Caco-2 (cell line): ENCODE measurements around the gene SEMA6B. TPM values are rescaled to one million over a fixed set of nuclear protein-coding genes. Genes with fewer than 3 reads are reported as not detected.

Experiments
- BruUV-seq: library from RNA; stranded (reverse); fragments of 400-500 nt; replicated peaks from 2 replicates; lab custom pipeline; 2021; lab: Mats Ljungman, UMichigan
- CTCF ChIA-PET: fragments of 300-600 bp; sonication (Branson Sonifier 250); formaldehyde crosslinking; loops from one replicate; lab custom pipeline; 2022; ENCODE audit warnings: antibody characterized with exemption; lab: Charles Lee
- POLR2A ChIA-PET: fragments of 300-600 bp; sonication (Branson Sonifier 250); formaldehyde crosslinking; loops from one replicate; lab custom pipeline; 2022; ENCODE audit warnings: antibody characterized with exemption; lab: Charles Lee
- DNase-seq, 2 experiments: peaks; one replicate each; pipeline versions ENCODE4 v3.0.0 to v3.0.0-alpha.2; 2020 to 2022
- H3K27me3 ChIP-seq: replicated peaks from 2 replicates; pipeline ENCODE4 v1.6.0; 2011; ENCODE audit warnings: low read length; ENCODE audit not compliant: control insufficient read depth, insufficient read depth
- H3K36me3 ChIP-seq: 2 replicates; pipeline ENCODE4 v1.5.1; 2011; ENCODE audit warnings: low read length; ENCODE audit not compliant: control insufficient read depth, insufficient read depth
- H3K4me1 ChIP-seq: fragments of 250-450 bp; sonication (Bioruptor Pico); 2 replicates; pipeline ENCODE4 v1.5.1; 2020; ENCODE audit warnings: mild to moderate bottlenecking
- H3K4me3 ChIP-seq: 2 replicates; pipeline ENCODE4 v1.5.1; 2011; ENCODE audit warnings: low read depth, mild to moderate bottlenecking, control low read depth, low read length
- H3K9me3 ChIP-seq: fragments of 250-450 bp; sonication (Bioruptor Pico); 2 replicates; pipeline ENCODE4 v1.5.1; 2020; ENCODE audit warnings: mild to moderate bottlenecking, moderate library complexity
- H3K27ac Mint-ChIP-seq: one replicate; pipeline ENCODE4 v1.8.0; 2022; ENCODE audit warnings: mixed read lengths; ENCODE audit not compliant: unreplicated experiment
- H3K27me3 Mint-ChIP-seq: one replicate; pipeline ENCODE4 v1.8.0; 2022; ENCODE audit warnings: mixed read lengths; ENCODE audit not compliant: insufficient read depth, unreplicated experiment
- H3K36me3 Mint-ChIP-seq: one replicate; pipeline ENCODE4 v1.8.0; 2022; ENCODE audit warnings: mild to moderate bottlenecking, mixed read lengths; ENCODE audit not compliant: insufficient read depth, unreplicated experiment
- H3K4me1 Mint-ChIP-seq: one replicate; pipeline ENCODE4 v1.8.0; 2022; ENCODE audit warnings: low read depth, mixed read lengths; ENCODE audit not compliant: unreplicated experiment
- H3K4me3 Mint-ChIP-seq: one replicate; pipeline ENCODE4 v1.8.0; 2022; ENCODE audit warnings: mild to moderate bottlenecking, moderate library complexity, mixed read lengths; ENCODE audit not compliant: unreplicated experiment
- H3K9me3 Mint-ChIP-seq: one replicate; pipeline ENCODE4 v1.8.0; 2022; ENCODE audit warnings: mixed read lengths; ENCODE audit not compliant: unreplicated experiment
- intact Hi-C: fragments of 100-400 bp; cut with micrococcal nuclease; formaldehyde crosslinking; loops from one replicate; pipeline ENCODE4 v1.10.0; 2022; ENCODE audit not compliant: unreplicated experiment
- total RNA-seq: library from RNA; stranded (reverse); gene quantifications from 2 replicates; pipeline ENCODE4 v1.2.3, GENCODE V29; 2022
- TF ChIP-seq, protein P1 (sequence below), 2 experiments: fragments of 200-600 bp in 1 of 2; IDR thresholded peaks; 1 replicate in 1 of 2; 2 replicates in 1 of 2; pipeline versions ENCODE4 v1.5.1 to v1.8.0; 2011 to 2022; ENCODE audit warnings: antibody characterized with exemption in 1 of 2, control low read depth in 1 of 2, inconsistent platforms in 1 of 2, low read depth in 1 of 2, low read length in 1 of 2, mild to moderate bottlenecking in 1 of 2, moderate library complexity in 1 of 2; ENCODE audit not compliant: insufficient read depth in 1 of 2, severe bottlenecking in 1 of 2, unreplicated experiment in 1 of 2

Gene SEMA6B
- total RNA-seq, 1 experiment from 2014 or later = 0.39 TPM

DNA sequence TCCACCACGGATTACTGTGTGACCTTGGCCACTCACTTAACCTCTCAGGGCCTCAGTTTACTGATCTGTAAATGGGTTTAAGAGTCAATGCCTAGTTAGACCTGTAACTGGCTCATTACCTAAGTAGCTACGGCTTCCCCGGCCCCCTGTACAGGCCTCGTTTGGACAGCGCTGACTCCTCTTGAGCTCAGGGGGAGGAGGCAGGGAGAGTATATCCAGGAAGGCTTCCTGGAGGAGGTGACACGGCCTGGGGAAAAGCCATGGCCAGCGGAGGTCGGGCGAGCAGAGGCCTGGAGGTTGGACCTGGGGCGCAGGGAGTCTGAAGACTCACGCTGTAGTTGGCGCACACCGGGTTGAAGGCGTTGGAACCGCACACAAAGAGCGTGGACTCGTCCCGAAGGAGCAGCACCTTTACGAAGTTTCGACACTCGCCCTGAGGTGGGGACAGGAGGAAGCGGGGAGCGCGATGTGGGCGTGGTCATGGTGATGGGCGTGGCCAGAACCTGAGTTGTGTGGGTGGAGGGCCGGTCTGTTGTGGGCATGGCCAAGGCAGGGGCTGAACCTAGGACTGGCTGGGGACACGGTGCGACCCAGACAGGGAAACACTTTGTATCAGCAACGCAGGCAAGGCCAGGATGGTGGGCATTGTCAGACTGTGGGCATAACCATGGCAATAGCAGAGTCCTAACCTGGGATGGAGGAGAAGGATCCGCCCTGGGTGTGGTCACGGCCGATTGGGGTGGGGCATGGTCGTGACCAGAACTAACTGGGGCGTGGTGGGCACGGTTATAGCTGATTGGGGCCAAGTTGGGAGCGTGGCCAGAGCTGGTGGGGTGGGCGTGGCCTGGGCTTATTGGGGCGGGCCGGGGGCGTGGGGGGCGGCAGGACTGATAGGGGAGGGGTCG, 3.6 kb downstream of the SEMA6B start:
- peaks cover 5% of the 10 kb centered on the region for H3K36me3 Mint-ChIP-seq
- H3K4me1 Mint-ChIP-seq = peaks cover 7% of the 10 kb centered on the region
- H3K9me3 Mint-ChIP-seq = peaks cover 11% of the 10 kb centered on the region
- intact Hi-C loops = loop anchor here (2.0 kb wide), 1 partner anchor 81 kb away; no protein-coding TSS in a partner anchor
- Histone ChIP-seq H3K4me3 (no peak overlapping the region), H3K4me1 (peaks cover 11% of the 10 kb centered on the region; the same call in 1 of the 2 replicates), H3K36me3 (no peaks in the 10 kb centered on the region), H3K27me3 (no peaks in the 10 kb centered on the region), H3K9me3 (no peaks in the 10 kb centered on the region)
- TF ChIP-seq, protein P1, sequence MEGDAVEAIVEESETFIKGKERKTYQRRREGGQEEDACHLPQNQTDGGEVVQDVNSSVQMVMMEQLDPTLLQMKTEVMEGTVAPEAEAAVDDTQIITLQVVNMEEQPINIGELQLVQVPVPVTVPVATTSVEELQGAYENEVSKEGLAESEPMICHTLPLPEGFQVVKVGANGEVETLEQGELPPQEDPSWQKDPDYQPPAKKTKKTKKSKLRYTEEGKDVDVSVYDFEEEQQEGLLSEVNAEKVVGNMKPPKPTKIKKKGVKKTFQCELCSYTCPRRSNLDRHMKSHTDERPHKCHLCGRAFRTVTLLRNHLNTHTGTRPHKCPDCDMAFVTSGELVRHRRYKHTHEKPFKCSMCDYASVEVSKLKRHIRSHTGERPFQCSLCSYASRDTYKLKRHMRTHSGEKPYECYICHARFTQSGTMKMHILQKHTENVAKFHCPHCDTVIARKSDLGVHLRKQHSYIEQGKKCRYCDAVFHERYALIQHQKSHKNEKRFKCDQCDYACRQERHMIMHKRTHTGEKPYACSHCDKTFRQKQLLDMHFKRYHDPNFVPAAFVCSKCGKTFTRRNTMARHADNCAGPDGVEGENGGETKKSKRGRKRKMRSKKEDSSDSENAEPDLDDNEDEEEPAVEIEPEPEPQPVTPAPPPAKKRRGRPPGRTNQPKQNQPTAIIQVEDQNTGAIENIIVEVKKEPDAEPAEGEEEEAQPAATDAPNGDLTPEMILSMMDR (IDR thresholded peaks at IDR 0.05; ENCODE audit: insufficient read depth in 1 of 2, low read depth in 1 of 2, low read length in 1 of 2, severe bottlenecking in 1 of 2, unreplicated experiment in 1 of 2) = no peak
- DNase-seq = peak; percentile 62 to 70
- peak overlapping the region; percentile 49 for H3K4me3 Mint-ChIP-seq
- H3K27me3 Mint-ChIP-seq = peaks cover 4% of the 10 kb centered on the region
- POLR2A ChIA-PET = no interaction called here
- CTCF ChIA-PET = no interaction called here
- no peak overlapping the region for H3K27ac Mint-ChIP-seq
- BruUV-seq = no TSS peak

DNA sequence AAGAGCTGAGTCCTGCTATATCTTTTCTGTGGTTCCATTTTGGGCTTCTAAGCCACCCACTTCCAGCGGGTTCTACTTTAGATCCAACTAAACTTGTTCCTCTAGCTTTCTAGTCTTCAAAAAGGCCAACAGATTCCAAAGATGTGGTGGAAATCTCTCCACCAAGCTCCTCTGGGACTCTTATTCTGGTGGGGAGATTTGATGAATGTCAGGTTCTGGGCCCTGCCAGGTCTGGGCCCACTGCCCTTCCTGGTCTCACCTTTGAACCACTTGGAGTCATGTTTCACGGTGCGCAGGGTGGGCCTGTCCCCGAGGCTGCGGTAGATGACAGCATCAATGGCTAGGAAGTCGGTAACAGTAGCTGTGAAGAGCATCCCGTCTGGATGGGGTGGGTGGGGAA, 4.8 kb downstream of the SEMA6B start:
- no peak overlapping the region for H3K4me3 Mint-ChIP-seq
- H3K27me3 Mint-ChIP-seq = peaks cover 4% of the 10 kb centered on the region

DNA sequence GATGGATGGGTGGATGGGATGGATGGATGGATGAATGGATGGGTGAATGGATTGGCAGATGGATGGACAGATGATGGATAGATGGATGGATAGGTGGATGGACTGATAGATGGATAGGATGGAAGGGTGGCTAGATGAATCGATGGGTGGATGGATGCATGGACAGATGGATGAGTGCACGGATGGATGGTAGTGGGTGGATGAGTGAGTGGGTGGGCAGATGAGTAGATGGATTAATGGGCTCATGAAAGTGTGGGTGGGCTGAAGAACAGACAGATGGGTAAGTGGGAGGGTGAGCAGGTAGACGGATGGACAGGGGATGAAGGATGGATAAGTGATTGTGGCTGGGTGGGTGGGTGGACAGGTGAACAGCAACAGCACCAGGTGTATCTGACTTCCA, 5.7 kb downstream of the SEMA6B start:
- TF ChIP-seq, protein P1 (IDR thresholded peaks at IDR 0.05; ENCODE audit: insufficient read depth in 1 of 2, low read depth in 1 of 2, low read length in 1 of 2, severe bottlenecking in 1 of 2, unreplicated experiment in 1 of 2) = no peak
- Histone ChIP-seq H3K36me3 (no peaks in the 10 kb centered on the region), H3K9me3 (no peaks in the 10 kb centered on the region), H3K4me1 (peaks cover 11% of the 10 kb centered on the region; the same call in 1 of the 2 replicates), H3K4me3 (no peak overlapping the region), H3K27me3 (no peaks in the 10 kb centered on the region)
- peaks cover 5% of the 10 kb centered on the region for H3K36me3 Mint-ChIP-seq
- ChIA-PET POLR2A (no interaction called here), CTCF (no interaction called here)
- peaks cover 4% of the 10 kb centered on the region for H3K27me3 Mint-ChIP-seq
- intact Hi-C loops = no loop called here
- no peak overlapping the region for H3K4me3 Mint-ChIP-seq
- H3K4me1 Mint-ChIP-seq = peaks cover 7% of the 10 kb centered on the region
- BruUV-seq = no TSS peak
- H3K27ac Mint-ChIP-seq = no peak overlapping the region
- no peak for DNase-seq
- H3K9me3 Mint-ChIP-seq = peaks cover 11% of the 10 kb centered on the region

More for the DNA sequence above, 4.8 kb downstream of the SEMA6B start:
- TF ChIP-seq, protein P1 (IDR thresholded peaks at IDR 0.05; ENCODE audit: insufficient read depth in 1 of 2, low read depth in 1 of 2, low read length in 1 of 2, severe bottlenecking in 1 of 2, unreplicated experiment in 1 of 2) = no peak
- ChIA-PET CTCF (no interaction called here), POLR2A (no interaction called here)
- Histone ChIP-seq H3K9me3 (no peaks in the 10 kb centered on the region), H3K4me3 (no peak overlapping the region), H3K4me1 (peaks cover 11% of the 10 kb centered on the region; the same call in 1 of the 2 replicates), H3K27me3 (no peaks in the 10 kb centered on the region), H3K36me3 (no peaks in the 10 kb centered on the region)
- H3K27ac Mint-ChIP-seq = no peak overlapping the region
- intact Hi-C loops = no loop called here
- BruUV-seq = no TSS peak
- peaks cover 5% of the 10 kb centered on the region for H3K36me3 Mint-ChIP-seq
- DNase-seq = no peak
- H3K4me1 Mint-ChIP-seq = peaks cover 7% of the 10 kb centered on the region
- peaks cover 11% of the 10 kb centered on the region for H3K9me3 Mint-ChIP-seq
